Measurements from ENCODE around the gene SLIT3.

DNA sequence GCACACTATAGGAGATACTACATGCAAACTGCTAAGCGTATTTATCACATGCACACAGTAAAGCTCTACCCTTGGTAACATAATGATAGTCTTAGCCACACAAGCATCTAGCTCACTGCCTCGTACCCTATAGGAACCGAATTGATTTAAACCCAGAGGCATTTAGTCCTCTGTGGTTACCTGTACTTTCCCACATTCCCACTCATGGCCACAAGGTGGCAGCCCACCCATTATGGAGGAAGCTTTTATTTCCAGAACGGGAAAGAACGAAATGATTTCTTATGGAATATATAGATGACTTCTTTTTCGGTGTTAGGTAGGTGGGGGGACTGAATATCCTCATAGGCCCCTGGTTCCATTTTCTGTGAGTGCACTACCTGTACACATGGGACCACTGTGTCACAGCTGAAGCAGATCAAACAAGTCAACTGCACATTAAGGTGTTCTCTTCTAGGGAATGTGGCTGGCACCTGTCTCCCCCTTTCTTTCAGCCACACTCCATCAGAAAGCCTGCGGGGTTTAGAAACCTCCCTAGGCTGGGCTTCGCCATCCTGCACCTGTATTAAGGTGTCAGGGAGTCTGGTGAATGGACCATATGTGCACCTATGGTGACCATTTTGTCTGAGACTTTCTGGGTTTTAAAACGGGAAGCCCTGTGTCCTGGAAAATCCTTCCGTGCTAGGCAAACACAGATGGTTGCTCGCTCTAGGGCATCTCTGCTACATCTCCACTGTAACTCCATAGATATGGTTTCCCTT, 313.2 kb downstream of the SLIT3 start:
- TF ChIP-seq SIN3A (IDR thresholded peaks at IDR 0.05; ENCODE audit: borderline replicate concordance in 2 of 2, control insufficient read depth in 1 of 2, low read depth in 2 of 2, low read length in 2 of 2) = no peak
- no peak for TF ChIP-seq EHMT2 (IDR thresholded peaks at IDR 0.05)
- TF ChIP-seq GABPA (tag; conservative IDR thresholded peaks at IDR 0.05; ENCODE audit: low read depth) = no peak
- TF ChIP-seq ZNF12 (CRISPR knock-in tag; IDR thresholded peaks at IDR 0.05) = no peak
- TF ChIP-seq, protein P1, sequence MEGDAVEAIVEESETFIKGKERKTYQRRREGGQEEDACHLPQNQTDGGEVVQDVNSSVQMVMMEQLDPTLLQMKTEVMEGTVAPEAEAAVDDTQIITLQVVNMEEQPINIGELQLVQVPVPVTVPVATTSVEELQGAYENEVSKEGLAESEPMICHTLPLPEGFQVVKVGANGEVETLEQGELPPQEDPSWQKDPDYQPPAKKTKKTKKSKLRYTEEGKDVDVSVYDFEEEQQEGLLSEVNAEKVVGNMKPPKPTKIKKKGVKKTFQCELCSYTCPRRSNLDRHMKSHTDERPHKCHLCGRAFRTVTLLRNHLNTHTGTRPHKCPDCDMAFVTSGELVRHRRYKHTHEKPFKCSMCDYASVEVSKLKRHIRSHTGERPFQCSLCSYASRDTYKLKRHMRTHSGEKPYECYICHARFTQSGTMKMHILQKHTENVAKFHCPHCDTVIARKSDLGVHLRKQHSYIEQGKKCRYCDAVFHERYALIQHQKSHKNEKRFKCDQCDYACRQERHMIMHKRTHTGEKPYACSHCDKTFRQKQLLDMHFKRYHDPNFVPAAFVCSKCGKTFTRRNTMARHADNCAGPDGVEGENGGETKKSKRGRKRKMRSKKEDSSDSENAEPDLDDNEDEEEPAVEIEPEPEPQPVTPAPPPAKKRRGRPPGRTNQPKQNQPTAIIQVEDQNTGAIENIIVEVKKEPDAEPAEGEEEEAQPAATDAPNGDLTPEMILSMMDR (IDR thresholded peaks at IDR 0.05 in 2 of 3, conservative IDR thresholded peaks at IDR 0.05 in 1 of 3; ENCODE audit: insufficient read depth in 2 of 3, low read depth in 1 of 3, low read length in 3 of 3) = peak; percentile 66 to 85 (median 78)
- TF ChIP-seq SRSF9 (IDR thresholded peaks at IDR 0.05; ENCODE audit: borderline replicate concordance, low read depth, low read length) = no peak
